MM.1S (cell line): ENCODE data around the gene GPX4.

ENCODE experiments used
- CTCF ChIP-seq: fragments of 300-600 bp; sonication (generic); IDR thresholded peaks from 2 replicates; pipeline ENCODE4 v1.5.1; 2016; ENCODE audit warnings: antibody characterized with exemption, low read length, mixed read lengths
- EZH2 ChIP-seq: fragments of 300-600 bp; sonication (generic); optimal IDR thresholded peaks from 2 replicates; pipeline ENCODE3; 2017; ENCODE audit warnings: low read depth, mild to moderate bottlenecking, antibody characterized with exemption, low read length, mixed read lengths

GRCh38 chr19:1060689-1061088, 43.1 kb upstream of the GPX4 start:
- TF ChIP-seq CTCF (no peak), EZH2 (no peak)
